22Rv1 (cell line): Measurements from ENCODE around the gene HAPLN1.

Experiments used
- CTCF ChIP-seq: fragments of 450-650 bp; IDR thresholded peaks from 2 replicates; pipeline ENCODE4 v1.5.1; 2017; ENCODE audit warnings: mild to moderate bottlenecking
- ZFX ChIP-seq: fragments of 450-650 bp; IDR thresholded peaks from 2 replicates; pipeline ENCODE4 v1.6.1; 2017; ENCODE audit warnings: antibody characterized with exemption, borderline replicate concordance

GRCh38 chr5:83709973-83710372 lies 10.7 kb downstream of the HAPLN1 start:
- no peak for TF ChIP-seq CTCF
- no peak for TF ChIP-seq ZFX
